Parathyroid adenoma (tissue), 2 donors: ENCODE measurements around the gene FAM50A.

Experiments
- H2AFZ ChIP-seq: fragments of 300-600 bp; sonication (generic); one replicate; pipeline ENCODE4 v1.7.0; 2017; ENCODE audit warnings: antibody characterized with exemption, mild to moderate bottlenecking
- H3K27ac ChIP-seq: fragments of 300-600 bp; sonication (generic); one replicate; pipeline ENCODE4 v1.7.0; 2017
- H3K27me3 ChIP-seq: fragments of 300-600 bp; sonication (generic); one replicate; pipeline ENCODE4 v1.7.0; 2017; ENCODE audit warnings: low read length; ENCODE audit not compliant: control insufficient read depth, insufficient read depth
- H3K36me3 ChIP-seq: fragments of 300-600 bp; sonication (generic); one replicate; pipeline ENCODE4 v1.7.0; 2017; ENCODE audit warnings: low read length; ENCODE audit not compliant: control insufficient read depth, insufficient read depth
- H3K4me1 ChIP-seq: fragments of 300-600 bp; sonication (generic); one replicate; pipeline ENCODE4 v1.7.0; 2017; ENCODE audit warnings: control low read depth
- H3K4me2 ChIP-seq: fragments of 300-600 bp; sonication (generic); one replicate; pipeline ENCODE4 v1.7.0; 2017; ENCODE audit warnings: low read length
- H3K4me3 ChIP-seq: fragments of 300-600 bp; sonication (generic); one replicate; pipeline ENCODE4 v1.7.0; 2017; ENCODE audit warnings: low read depth, low read length
- H3K79me2 ChIP-seq: fragments of 300-600 bp; sonication (generic); one replicate; pipeline ENCODE4 v1.7.0; 2017; ENCODE audit warnings: control low read depth
- H3K9ac ChIP-seq: fragments of 300-600 bp; sonication (generic); one replicate; pipeline ENCODE4 v1.7.0; 2017; ENCODE audit warnings: mild to moderate bottlenecking
- H3K9me3 ChIP-seq: fragments of 300-600 bp; sonication (generic); one replicate; pipeline ENCODE4 v1.7.0; 2017; ENCODE audit warnings: low read length; ENCODE audit not compliant: control insufficient read depth
- TF ChIP-seq, protein P1 (sequence below): fragments of 300-600 bp; sonication (generic); IDR thresholded peaks from one replicate; pipeline ENCODE4 v1.7.0; 2017; ENCODE audit warnings: antibody characterized with exemption, mild to moderate bottlenecking
- donor health status: primary hyperparathyroidism.

FAM50A gene

DNA sequence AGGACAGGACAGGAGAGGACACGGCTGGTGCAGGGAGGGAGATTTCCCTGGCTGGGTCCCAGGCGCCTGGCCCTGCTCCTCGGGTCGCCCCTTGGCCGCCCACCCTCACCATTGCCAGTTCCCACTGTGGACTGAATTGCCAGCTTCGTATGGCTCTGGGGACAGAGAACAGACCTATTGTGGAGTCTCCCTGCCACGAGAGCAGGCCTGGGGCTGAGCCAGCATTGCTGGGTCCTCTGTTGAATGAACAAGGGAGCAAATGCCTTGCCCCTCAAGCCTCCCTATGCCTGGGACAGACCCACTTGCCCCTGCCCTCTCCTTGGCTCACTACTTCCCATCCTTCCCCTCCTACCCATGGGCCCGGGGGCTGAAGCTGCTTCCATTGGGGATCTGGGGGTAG, 18.5 kb downstream of the FAM50A start:
- no peaks in the 10 kb centered on the region for H3K9me3 ChIP-seq
- TF ChIP-seq, protein P1, sequence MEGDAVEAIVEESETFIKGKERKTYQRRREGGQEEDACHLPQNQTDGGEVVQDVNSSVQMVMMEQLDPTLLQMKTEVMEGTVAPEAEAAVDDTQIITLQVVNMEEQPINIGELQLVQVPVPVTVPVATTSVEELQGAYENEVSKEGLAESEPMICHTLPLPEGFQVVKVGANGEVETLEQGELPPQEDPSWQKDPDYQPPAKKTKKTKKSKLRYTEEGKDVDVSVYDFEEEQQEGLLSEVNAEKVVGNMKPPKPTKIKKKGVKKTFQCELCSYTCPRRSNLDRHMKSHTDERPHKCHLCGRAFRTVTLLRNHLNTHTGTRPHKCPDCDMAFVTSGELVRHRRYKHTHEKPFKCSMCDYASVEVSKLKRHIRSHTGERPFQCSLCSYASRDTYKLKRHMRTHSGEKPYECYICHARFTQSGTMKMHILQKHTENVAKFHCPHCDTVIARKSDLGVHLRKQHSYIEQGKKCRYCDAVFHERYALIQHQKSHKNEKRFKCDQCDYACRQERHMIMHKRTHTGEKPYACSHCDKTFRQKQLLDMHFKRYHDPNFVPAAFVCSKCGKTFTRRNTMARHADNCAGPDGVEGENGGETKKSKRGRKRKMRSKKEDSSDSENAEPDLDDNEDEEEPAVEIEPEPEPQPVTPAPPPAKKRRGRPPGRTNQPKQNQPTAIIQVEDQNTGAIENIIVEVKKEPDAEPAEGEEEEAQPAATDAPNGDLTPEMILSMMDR, result no peak
- H3K27me3 ChIP-seq, result no peaks in the 10 kb centered on the region
- no peak overlapping the region for H2AFZ ChIP-seq
- no peak overlapping the region for H3K4me2 ChIP-seq
- no peak overlapping the region for H3K27ac ChIP-seq
- no peaks in the 10 kb centered on the region for H3K36me3 ChIP-seq
- no peak overlapping the region for H3K9ac ChIP-seq
- H3K4me3 ChIP-seq, result no peak overlapping the region
- no peaks in the 10 kb centered on the region for H3K4me1 ChIP-seq
- H3K79me2 ChIP-seq, result no peaks in the 10 kb centered on the region

DNA sequence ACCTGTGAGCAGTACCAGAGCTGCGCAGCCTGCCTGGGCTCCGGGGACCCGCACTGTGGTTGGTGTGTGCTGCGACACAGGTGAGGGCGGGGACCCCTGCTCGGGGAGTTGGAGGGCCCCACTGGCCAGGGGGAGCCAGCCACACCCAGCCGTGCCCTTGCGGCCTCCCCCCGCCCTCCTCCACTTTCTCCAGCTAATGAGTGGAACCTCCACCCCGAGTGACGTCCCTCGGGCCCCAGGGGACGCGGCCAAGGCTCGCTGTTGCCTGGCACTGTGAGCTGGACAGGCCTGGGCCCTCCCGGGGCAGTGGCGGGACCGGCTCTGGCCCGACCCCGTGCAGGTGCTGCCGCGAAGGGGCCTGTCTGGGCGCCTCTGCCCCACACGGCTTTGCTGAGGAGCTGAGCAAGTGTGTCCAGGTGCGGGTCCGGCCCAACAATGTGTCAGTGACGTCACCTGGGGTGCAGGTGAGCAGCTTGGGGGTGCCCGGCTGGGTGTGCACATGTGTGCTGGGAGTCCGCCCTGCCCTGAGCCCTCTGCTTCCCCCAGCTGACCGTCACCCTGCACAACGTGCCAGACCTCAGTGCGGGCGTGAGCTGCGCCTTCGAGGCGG, 19.8 kb downstream of the FAM50A start:
- Histone ChIP-seq H3K79me2 (no peaks in the 10 kb centered on the region), H3K27ac (no peak overlapping the region), H3K36me3 (no peaks in the 10 kb centered on the region), H3K4me2 (no peak overlapping the region), H3K9ac (no peak overlapping the region), H3K4me1 (no peaks in the 10 kb centered on the region), H2AFZ (no peak overlapping the region), H3K27me3 (no peaks in the 10 kb centered on the region), H3K9me3 (no peaks in the 10 kb centered on the region), H3K4me3 (no peak overlapping the region)
- TF ChIP-seq, protein P1, result no peak

DNA sequence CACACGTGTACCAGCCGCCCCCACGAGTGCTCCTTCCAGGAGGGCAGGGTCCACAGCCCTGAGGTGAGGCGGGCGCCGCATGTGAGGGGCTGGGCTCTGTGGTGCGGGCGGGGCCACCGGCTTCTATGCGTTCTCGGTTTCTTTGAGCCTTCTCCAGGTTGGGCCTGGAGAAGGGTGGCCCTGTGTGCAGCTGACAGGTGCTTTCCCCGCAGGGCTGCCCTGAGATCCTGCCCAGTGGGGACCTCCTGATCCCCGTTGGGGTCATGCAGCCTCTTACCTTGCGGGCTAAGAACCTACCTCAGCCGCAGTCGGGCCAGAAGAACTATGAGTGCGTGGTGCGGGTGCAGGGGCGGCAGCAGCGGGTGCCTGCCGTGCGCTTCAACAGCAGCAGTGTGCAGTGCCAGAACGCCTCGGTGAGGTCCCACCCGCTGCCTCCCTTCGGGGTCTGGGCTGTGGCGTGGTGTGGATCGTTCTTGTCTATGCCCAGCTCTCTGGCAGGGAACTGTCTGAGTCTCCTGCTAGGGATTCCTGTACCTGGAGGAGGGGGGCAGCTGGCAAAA, 20.9 kb downstream of the FAM50A start:
- H3K9me3 ChIP-seq, result no peaks in the 10 kb centered on the region
- H3K27me3 ChIP-seq, result no peaks in the 10 kb centered on the region
- H3K4me3 ChIP-seq, result no peak overlapping the region
- no peak overlapping the region for H3K27ac ChIP-seq
- no peaks in the 10 kb centered on the region for H3K79me2 ChIP-seq
- H3K36me3 ChIP-seq, result no peaks in the 10 kb centered on the region
- H3K9ac ChIP-seq, result no peak overlapping the region
- no peaks in the 10 kb centered on the region for H3K4me1 ChIP-seq
- no peak overlapping the region for H2AFZ ChIP-seq
- H3K4me2 ChIP-seq, result no peak overlapping the region
- TF ChIP-seq, protein P1, result no peak

DNA sequence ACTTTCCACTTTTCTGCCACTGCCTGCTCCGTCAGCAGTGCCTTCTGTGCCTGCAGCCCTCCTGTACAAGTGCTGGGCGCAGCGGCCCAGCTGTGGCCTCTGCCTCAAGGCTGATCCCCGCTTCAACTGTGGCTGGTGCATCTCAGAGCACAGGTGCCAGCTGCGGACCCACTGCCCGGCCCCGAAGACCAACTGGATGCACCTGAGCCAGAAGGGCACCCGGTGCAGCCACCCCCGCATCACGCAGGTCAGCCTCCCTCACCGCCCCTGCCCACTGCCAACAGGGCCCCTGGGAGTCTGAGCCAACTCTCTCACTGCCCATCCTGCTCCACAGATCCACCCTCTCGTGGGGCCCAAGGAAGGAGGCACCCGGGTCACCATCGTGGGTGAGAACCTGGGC, 21.7 kb downstream of the FAM50A start:
- no peaks in the 10 kb centered on the region for H3K4me1 ChIP-seq
- no peak overlapping the region for H3K9ac ChIP-seq
- no peak overlapping the region for H3K27ac ChIP-seq
- no peaks in the 10 kb centered on the region for H3K9me3 ChIP-seq
- no peaks in the 10 kb centered on the region for H3K36me3 ChIP-seq
- no peaks in the 10 kb centered on the region for H3K27me3 ChIP-seq
- no peak overlapping the region for H3K4me2 ChIP-seq
- H2AFZ ChIP-seq, result no peak overlapping the region
- no peaks in the 10 kb centered on the region for H3K79me2 ChIP-seq
- TF ChIP-seq, protein P1, result no peak
- H3K4me3 ChIP-seq, result no peak overlapping the region

DNA sequence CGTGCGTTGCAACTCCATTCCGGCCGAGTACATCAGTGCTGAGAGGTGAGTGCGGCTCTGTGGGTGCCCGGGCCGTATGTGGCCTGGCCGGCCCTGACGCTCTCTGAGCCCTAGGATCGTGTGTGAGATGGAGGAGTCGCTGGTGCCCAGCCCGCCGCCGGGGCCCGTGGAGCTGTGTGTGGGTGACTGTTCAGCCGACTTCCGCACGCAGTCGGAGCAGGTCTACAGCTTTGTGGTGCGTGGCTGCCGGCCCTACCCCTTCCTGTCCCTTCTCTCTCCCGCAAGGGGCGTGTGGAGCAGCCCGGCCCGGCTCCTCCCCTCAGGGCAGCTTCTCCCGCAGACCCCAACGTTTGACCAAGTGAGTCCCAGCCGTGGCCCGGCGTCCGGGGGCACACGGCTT, 22.1 kb downstream of the FAM50A start:
- no peaks in the 10 kb centered on the region for H3K79me2 ChIP-seq
- no peaks in the 10 kb centered on the region for H3K36me3 ChIP-seq
- H3K4me1 ChIP-seq, result no peaks in the 10 kb centered on the region
- H3K9me3 ChIP-seq, result no peaks in the 10 kb centered on the region
- H3K27me3 ChIP-seq, result no peaks in the 10 kb centered on the region
- H3K27ac ChIP-seq, result no peak overlapping the region
- no peak overlapping the region for H3K4me3 ChIP-seq
- TF ChIP-seq, protein P1, result no peak
- no peak overlapping the region for H3K4me2 ChIP-seq
- H2AFZ ChIP-seq, result no peak overlapping the region
- no peak overlapping the region for H3K9ac ChIP-seq
